ENCODE results near the gene SERPINE1. TPM values are rescaled to one million over a fixed set of nuclear protein-coding genes. Genes with fewer than 3 reads are reported as not detected.
A peak's percentile ranks its signal among the peaks of the same experiment; 100 is the strongest.

The SERPINE1 gene
- total RNA-seq, 4 donors from 2014 or later: 6.7 to 22.9 (median 13.0) TPM

DNA sequence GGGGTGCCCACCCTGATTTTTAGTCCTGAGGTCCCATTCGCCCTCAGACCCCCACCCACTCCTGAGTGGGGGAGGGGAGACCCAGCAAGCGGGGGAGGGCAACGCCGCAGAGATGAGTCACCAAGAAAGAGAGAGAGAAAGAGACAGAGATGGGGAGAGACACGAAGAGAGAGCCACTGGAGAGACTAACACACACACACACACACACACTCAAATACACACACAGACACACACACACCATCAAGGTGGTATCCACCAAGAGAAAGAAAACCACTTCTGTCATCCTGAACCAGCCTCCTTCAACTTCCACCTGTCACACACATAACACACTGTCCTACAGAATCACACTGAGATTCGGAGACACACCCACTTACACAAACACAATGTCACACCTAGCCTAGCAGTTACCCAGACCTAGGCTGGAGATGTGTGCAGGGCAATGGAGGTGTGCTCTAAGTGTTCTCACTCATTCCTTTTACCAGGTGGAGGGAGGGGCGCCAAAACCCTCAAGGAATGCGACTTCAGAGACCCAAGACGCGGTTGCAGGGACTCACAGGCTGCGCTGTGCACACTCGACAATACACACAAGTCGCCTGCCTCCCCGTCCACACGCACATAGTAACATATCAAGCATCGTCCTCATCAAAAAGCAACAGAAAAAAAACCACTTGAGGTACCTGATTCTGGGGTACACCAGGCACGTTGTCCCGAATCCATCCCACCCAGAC is 42.4 kb downstream of the SERPINE1 start:
- TF ChIP-seq, protein P1, sequence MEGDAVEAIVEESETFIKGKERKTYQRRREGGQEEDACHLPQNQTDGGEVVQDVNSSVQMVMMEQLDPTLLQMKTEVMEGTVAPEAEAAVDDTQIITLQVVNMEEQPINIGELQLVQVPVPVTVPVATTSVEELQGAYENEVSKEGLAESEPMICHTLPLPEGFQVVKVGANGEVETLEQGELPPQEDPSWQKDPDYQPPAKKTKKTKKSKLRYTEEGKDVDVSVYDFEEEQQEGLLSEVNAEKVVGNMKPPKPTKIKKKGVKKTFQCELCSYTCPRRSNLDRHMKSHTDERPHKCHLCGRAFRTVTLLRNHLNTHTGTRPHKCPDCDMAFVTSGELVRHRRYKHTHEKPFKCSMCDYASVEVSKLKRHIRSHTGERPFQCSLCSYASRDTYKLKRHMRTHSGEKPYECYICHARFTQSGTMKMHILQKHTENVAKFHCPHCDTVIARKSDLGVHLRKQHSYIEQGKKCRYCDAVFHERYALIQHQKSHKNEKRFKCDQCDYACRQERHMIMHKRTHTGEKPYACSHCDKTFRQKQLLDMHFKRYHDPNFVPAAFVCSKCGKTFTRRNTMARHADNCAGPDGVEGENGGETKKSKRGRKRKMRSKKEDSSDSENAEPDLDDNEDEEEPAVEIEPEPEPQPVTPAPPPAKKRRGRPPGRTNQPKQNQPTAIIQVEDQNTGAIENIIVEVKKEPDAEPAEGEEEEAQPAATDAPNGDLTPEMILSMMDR (IDR thresholded peaks at IDR 0.05): no peak
- TF ChIP-seq POLR2AphosphoS5 (IDR thresholded peaks at IDR 0.05): no peak
- no peak for TF ChIP-seq EP300 (IDR thresholded peaks at IDR 0.05)
- no peak for TF ChIP-seq POLR2A (IDR thresholded peaks at IDR 0.05)
- DNase-seq (ENCODE audit: low spot score in 2 of 2): no peak
- Histone ChIP-seq H3K27ac (no peak overlapping the region), H3K27me3 (peaks cover 100% of the 10 kb centered on the region), H3K9me3 (no peaks in the 10 kb centered on the region), H3K4me3 (no peak overlapping the region), H3K36me3 (no peaks in the 10 kb centered on the region), H3K4me1 (peaks cover 72% of the 10 kb centered on the region)
- 1% methylated on average over 12 of the region's 18 CpGs for WGBS

DNA sequence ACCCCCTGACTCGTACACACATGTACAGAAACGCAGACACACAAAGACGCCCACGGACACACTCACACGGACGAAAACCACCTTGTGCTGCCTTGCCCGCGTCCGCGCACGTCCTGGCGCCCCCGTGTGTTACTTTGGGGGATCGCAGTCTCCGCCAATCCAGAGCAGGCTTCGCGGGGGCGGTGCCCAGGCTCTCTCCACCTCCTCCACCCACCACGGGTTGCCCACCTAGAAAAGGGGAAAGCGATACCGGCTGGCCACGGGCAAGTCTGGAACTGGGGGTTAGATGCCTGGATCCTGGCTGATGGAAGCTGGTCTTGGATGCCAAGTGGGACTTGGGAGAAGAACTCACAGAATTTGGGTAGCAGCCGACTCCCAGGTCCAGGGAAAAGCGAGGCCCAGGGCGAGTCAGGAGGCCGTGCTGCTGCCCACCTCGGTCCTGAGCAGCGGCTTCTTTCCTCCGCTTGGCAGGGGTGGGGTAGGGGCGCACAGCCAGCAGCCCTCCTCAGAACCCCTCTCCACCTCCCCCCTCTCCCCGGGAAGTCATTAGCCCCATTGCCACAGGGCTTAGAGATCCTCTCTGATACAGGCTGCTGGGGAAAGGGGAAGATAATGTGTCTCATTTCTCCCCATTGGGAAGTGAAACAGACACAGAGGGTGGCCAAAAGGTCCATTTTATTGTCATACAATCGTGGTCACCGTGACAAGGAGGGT is 43.1 kb downstream of the SERPINE1 start:
- Histone ChIP-seq H3K36me3 (no peaks in the 10 kb centered on the region), H3K4me1 (peaks cover 66% of the 10 kb centered on the region), H3K27me3 (peaks cover 100% of the 10 kb centered on the region), H3K9me3 (no peaks in the 10 kb centered on the region), H3K27ac (no peak overlapping the region), H3K4me3 (no peak overlapping the region)
- TF ChIP-seq, protein P1 (IDR thresholded peaks at IDR 0.05): peak; percentile 32 to 93
- no peak for TF ChIP-seq POLR2A (IDR thresholded peaks at IDR 0.05)
- WGBS: 0% methylated on average over 8 of the region's 33 CpGs
- peak; percentile 80 to 85 for DNase-seq (ENCODE audit: low spot score in 2 of 2)

DNA sequence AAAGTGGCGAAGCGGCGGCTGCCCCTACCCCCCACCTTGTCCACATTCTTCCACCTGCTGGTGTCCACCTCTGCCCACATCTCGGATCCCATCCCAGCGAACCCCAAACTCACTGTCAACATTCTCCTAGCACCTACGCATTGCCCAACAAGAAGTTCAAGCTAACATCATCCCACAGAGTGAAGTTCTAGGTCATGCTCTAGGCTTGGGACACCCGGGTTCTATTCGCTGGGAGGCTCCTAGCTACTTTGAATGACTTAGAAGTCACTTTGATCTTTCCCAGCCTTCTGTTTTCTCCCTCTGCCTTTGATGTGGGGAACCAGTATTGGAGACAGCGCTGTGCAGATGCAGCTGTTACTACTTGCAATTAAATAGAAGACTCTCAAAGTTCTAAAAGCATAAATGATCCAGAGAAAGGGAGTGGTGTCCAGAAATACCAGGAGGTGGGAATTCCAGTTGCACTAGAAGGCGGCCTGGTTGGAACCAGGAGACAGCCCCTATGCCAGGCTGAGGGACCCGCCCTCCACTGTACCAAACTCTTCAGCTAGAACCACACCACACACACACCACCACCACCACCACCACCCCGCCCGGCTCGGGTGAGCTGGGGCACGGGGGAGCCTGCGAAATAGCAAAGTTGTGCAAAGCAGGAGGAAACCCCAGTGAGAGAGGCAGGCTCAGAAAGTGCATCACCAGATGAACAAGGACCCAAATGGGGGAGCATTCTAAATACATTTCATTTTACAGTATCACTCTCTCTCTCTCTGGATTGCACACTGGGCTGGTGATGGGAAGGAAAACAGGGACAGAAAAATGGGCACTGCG is 43.9 kb downstream of the SERPINE1 start:
- no peak overlapping the region for H3K27ac ChIP-seq
- peaks cover 58% of the 10 kb centered on the region for H3K4me1 ChIP-seq
- no peak overlapping the region for H3K4me3 ChIP-seq
- no peaks in the 10 kb centered on the region for H3K36me3 ChIP-seq
- H3K27me3 ChIP-seq: peaks cover 100% of the 10 kb centered on the region
- H3K9me3 ChIP-seq: no peaks in the 10 kb centered on the region
- no peak for DNase-seq (ENCODE audit: low spot score in 2 of 2)
- no peak for TF ChIP-seq POLR2AphosphoS5 (IDR thresholded peaks at IDR 0.05)
- TF ChIP-seq POLR2A (IDR thresholded peaks at IDR 0.05): no peak
- no peak for TF ChIP-seq EP300 (IDR thresholded peaks at IDR 0.05)
- TF ChIP-seq, protein P1 (IDR thresholded peaks at IDR 0.05): no peak
- 2% methylated on average over 17 of the region's 17 CpGs for whole genome bisulfite sequencing

DNA sequence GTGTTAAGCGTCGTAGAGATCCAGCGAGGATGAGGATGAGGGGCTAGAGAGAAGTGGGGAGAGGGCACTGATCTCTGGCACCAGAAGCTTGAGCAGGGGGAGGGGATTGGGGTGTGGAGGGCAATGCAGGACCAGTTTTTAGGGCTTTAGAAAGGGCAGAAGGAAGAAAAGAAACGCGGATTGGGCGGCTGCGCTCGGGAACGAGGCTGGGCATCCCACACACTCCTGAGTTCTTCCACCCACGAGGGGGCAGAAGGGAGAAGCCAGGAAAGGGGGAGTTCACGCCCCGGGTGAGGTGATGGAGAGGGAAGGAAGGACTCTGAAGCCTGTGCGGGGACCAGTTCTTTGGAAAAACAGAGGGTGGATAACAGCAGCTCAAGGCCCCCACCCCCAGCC is 44.5 kb downstream of the SERPINE1 start:
- Histone ChIP-seq H3K36me3 (no peaks in the 10 kb centered on the region), H3K9me3 (no peaks in the 10 kb centered on the region), H3K4me3 (no peak overlapping the region), H3K27ac (no peak overlapping the region), H3K27me3 (peaks cover 100% of the 10 kb centered on the region), H3K4me1 (peaks cover 51% of the 10 kb centered on the region)
- DNase-seq (ENCODE audit: low spot score in 2 of 2): no peak
- WGBS: 3% methylated on average over 12 of the region's 13 CpGs
- no peak for TF ChIP-seq POLR2AphosphoS5 (IDR thresholded peaks at IDR 0.05)
- TF ChIP-seq POLR2A (IDR thresholded peaks at IDR 0.05): no peak
- TF ChIP-seq, protein P1 (IDR thresholded peaks at IDR 0.05): no peak
- TF ChIP-seq EP300 (IDR thresholded peaks at IDR 0.05): no peak

Data from suprapubic skin (tissue), 4 donors.